ENCODE measurements around the gene LARGE2.
A peak's percentile ranks its signal among the peaks of the same experiment; 100 is the strongest.

LARGE2 gene

GRCh38 chr11:45922425-45923082, at the start of gene LARGE2:
TSS of gene LARGE2 (plus strand) at chr11:45922656. CDS start at chr11:45922883, 227 bp downstream.
- peaks cover 7% of the 10 kb centered on the region for H3K4me1 ChIP-seq
- in situ Hi-C loops (cut with MboI; ENCODE audit: low sequenced_read_pairs) = no loop called here
- H3K4me3 ChIP-seq = no peak within 1 kb of the TSS
- H3K36me3 ChIP-seq (replicated peaks) = no peaks in the 10 kb centered on the region
- no peaks in the 10 kb centered on the region for H3K9me3 ChIP-seq
- no peaks in the 10 kb centered on the region for H3K27me3 ChIP-seq (ENCODE audit: low read depth)
- no peak for DNase-seq (ENCODE audit: low spot score in 2 of 2)

- in situ Hi-C loops (cut with MboI; ENCODE audit: low sequenced_read_pairs) = no loop called here
- DNase-seq (ENCODE audit: low spot score in 2 of 2) = peak in 1 of 2 experiments; percentile 64
- H3K9me3 ChIP-seq = no peaks in the 10 kb centered on the region
- peaks cover 6% of the 10 kb centered on the region for H3K4me1 ChIP-seq
- H3K4me3 ChIP-seq = no peak overlapping the region
- H3K27me3 ChIP-seq (ENCODE audit: low read depth) = no peaks in the 10 kb centered on the region
- peaks cover 27% of the 10 kb centered on the region for H3K36me3 ChIP-seq (replicated peaks)
Measured at GRCh38 chr11:45876401-45876800, 46.1 kb upstream of the LARGE2 start.

- Histone ChIP-seq H3K4me3 (no peak overlapping the region), H3K36me3 (replicated peaks) (peaks cover 27% of the 10 kb centered on the region), H3K9me3 (no peaks in the 10 kb centered on the region), H3K4me1 (peaks cover 6% of the 10 kb centered on the region), H3K27me3 (ENCODE audit: low read depth) (no peaks in the 10 kb centered on the region)
- in situ Hi-C loops (cut with MboI; ENCODE audit: low sequenced_read_pairs) = no loop called here
- DNase-seq (ENCODE audit: low spot score in 2 of 2) = no peak
Measured at GRCh38 chr11:45877221-45877620, 45.2 kb upstream of the LARGE2 start.

GRCh38 chr11:45877845-45878244, 44.6 kb upstream of the LARGE2 start:
- in situ Hi-C loops (cut with MboI; ENCODE audit: low sequenced_read_pairs) = no loop called here
- Histone ChIP-seq H3K4me3 (no peak overlapping the region), H3K27me3 (ENCODE audit: low read depth) (no peaks in the 10 kb centered on the region), H3K4me1 (peaks cover 6% of the 10 kb centered on the region), H3K36me3 (replicated peaks) (peaks cover 21% of the 10 kb centered on the region), H3K9me3 (no peaks in the 10 kb centered on the region)
- no peak for DNase-seq (ENCODE audit: low spot score in 2 of 2)

- Histone ChIP-seq H3K9me3 (no peaks in the 10 kb centered on the region), H3K27me3 (ENCODE audit: low read depth) (no peaks in the 10 kb centered on the region), H3K36me3 (replicated peaks) (peaks cover 13% of the 10 kb centered on the region), H3K4me1 (peaks cover 6% of the 10 kb centered on the region), H3K4me3 (no peak overlapping the region)
- in situ Hi-C loops (cut with MboI; ENCODE audit: low sequenced_read_pairs) = no loop called here
- DNase-seq (ENCODE audit: low spot score in 2 of 2) = no peak
Measured at GRCh38 chr11:45879803-45880686, 42.4 kb upstream of the LARGE2 start.

- no peaks in the 10 kb centered on the region for H3K27me3 ChIP-seq (ENCODE audit: low read depth)
- DNase-seq (ENCODE audit: low spot score in 2 of 2) = no peak
- H3K4me1 ChIP-seq = peaks cover 4% of the 10 kb centered on the region
- no peaks in the 10 kb centered on the region for H3K9me3 ChIP-seq
- in situ Hi-C loops (cut with MboI; ENCODE audit: low sequenced_read_pairs) = no loop called here
- peaks cover 13% of the 10 kb centered on the region for H3K36me3 ChIP-seq (replicated peaks)
- no peak overlapping the region for H3K4me3 ChIP-seq
Measured at GRCh38 chr11:45880772-45881570, 41.5 kb upstream of the LARGE2 start.

GRCh38 chr11:45881708-45882368, 40.6 kb upstream of the LARGE2 start:
- no peak overlapping the region for H3K4me3 ChIP-seq
- H3K4me1 ChIP-seq = no peaks in the 10 kb centered on the region; the same call in 1 of the 2 replicates
- H3K36me3 ChIP-seq (replicated peaks) = peaks cover 13% of the 10 kb centered on the region
- DNase-seq (ENCODE audit: low spot score in 2 of 2) = no peak
- no peaks in the 10 kb centered on the region for H3K9me3 ChIP-seq
- in situ Hi-C loops (cut with MboI; ENCODE audit: low sequenced_read_pairs) = no loop called here
- H3K27me3 ChIP-seq (ENCODE audit: low read depth) = no peaks in the 10 kb centered on the region

- no peak for DNase-seq (ENCODE audit: low spot score in 2 of 2)
- Histone ChIP-seq H3K9me3 (no peaks in the 10 kb centered on the region), H3K36me3 (replicated peaks) (peaks cover 5% of the 10 kb centered on the region; the same call in 1 of the 2 replicates), H3K4me3 (0 out of 2 replicates have a peak overlapping the region, but pooled peaks have one; percentile 8), H3K27me3 (ENCODE audit: low read depth) (no peaks in the 10 kb centered on the region), H3K4me1 (no peaks in the 10 kb centered on the region; the same call in 1 of the 2 replicates)
- in situ Hi-C loops (cut with MboI; ENCODE audit: low sequenced_read_pairs) = no loop called here
Measured at GRCh38 chr11:45884596-45885185, 37.8 kb upstream of the LARGE2 start.

GRCh38 chr11:45885274-45885920, 37.1 kb upstream of the LARGE2 start, which contains the start of gene MAPK8IP1:
TSS of gene MAPK8IP1 (plus strand) at chr11:45885651. CDS start at chr11:45885821, 170 bp downstream.
- Histone ChIP-seq H3K27me3 (ENCODE audit: low read depth) (no peaks in the 10 kb centered on the region), H3K4me1 (no peaks in the 10 kb centered on the region; the same call in 1 of the 2 replicates), H3K9me3 (no peaks in the 10 kb centered on the region), H3K36me3 (replicated peaks) (peaks cover 5% of the 10 kb centered on the region; the same call in 1 of the 2 replicates), H3K4me3 (peak within 1 kb of the TSS; percentile 38)
- peak; percentile 52 to 78 for DNase-seq (ENCODE audit: low spot score in 2 of 2)
- in situ Hi-C loops (cut with MboI; ENCODE audit: low sequenced_read_pairs) = no loop called here

- in situ Hi-C loops (cut with MboI; ENCODE audit: low sequenced_read_pairs) = no loop called here
- Histone ChIP-seq H3K4me3 (peak overlapping the region; percentile 38), H3K36me3 (replicated peaks) (peaks cover 5% of the 10 kb centered on the region; the same call in 1 of the 2 replicates), H3K4me1 (no peaks in the 10 kb centered on the region; the same call in 1 of the 2 replicates), H3K9me3 (no peaks in the 10 kb centered on the region), H3K27me3 (ENCODE audit: low read depth) (no peaks in the 10 kb centered on the region)
- no peak for DNase-seq (ENCODE audit: low spot score in 2 of 2)
Measured at GRCh38 chr11:45885921-45886721, 36.3 kb upstream of the LARGE2 start.

- no peak for DNase-seq (ENCODE audit: low spot score in 2 of 2)
- H3K9me3 ChIP-seq = no peaks in the 10 kb centered on the region
- H3K4me3 ChIP-seq = no peak overlapping the region
- in situ Hi-C loops (cut with MboI; ENCODE audit: low sequenced_read_pairs) = no loop called here
- no peaks in the 10 kb centered on the region for H3K27me3 ChIP-seq (ENCODE audit: low read depth)
- no peaks in the 10 kb centered on the region; the same call in 1 of the 2 replicates for H3K4me1 ChIP-seq
- peaks cover under 1% of the 10 kb centered on the region; the same call in 1 of the 2 replicates for H3K36me3 ChIP-seq (replicated peaks)
Measured at GRCh38 chr11:45886816-45887520, 35.5 kb upstream of the LARGE2 start.
